HCT116 (cell line): ENCODE measurements around the gene PSTPIP2.

Experiments
- CEBPB ChIP-seq: IDR thresholded peaks from 2 replicates; pipeline ENCODE4 v1.6.1; 2012; ENCODE audit warnings: low read depth
- EGR1 ChIP-seq: IDR thresholded peaks from 2 replicates; pipeline ENCODE4 v1.6.1; 2012; ENCODE audit warnings: low read depth
- EZH2 ChIP-seq: fragments of 200-600 bp; sonication (generic); IDR thresholded peaks from 2 replicates; pipeline ENCODE4 v1.6.1; 2017; ENCODE audit warnings: antibody characterized with exemption, mixed run types
- JUND ChIP-seq: IDR thresholded peaks from 2 replicates; pipeline ENCODE4 v1.6.1; 2012
- POLR2A ChIP-seq: IDR thresholded peaks from 2 replicates; pipeline ENCODE4 v1.7.0; 2011; ENCODE audit warnings: borderline replicate concordance; ENCODE audit not compliant: insufficient read depth, insufficient read length; ENCODE audit errors: extremely low read depth
- POLR2AphosphoS5 ChIP-seq: IDR thresholded peaks from 2 replicates; pipeline ENCODE4 v1.6.1; 2011; ENCODE audit warnings: mild to moderate bottlenecking, low read depth, low read length, moderate library complexity
- RAD21 ChIP-seq: IDR thresholded peaks from 2 replicates; pipeline ENCODE4 v1.6.1; 2012; ENCODE audit warnings: low read depth, mild to moderate bottlenecking
- SIN3A ChIP-seq: IDR thresholded peaks from 2 replicates; pipeline ENCODE4 v1.6.1; 2012; ENCODE audit warnings: low read depth
- YY1 ChIP-seq: IDR thresholded peaks from 2 replicates; pipeline ENCODE4 v1.6.1; 2011; ENCODE audit warnings: low read length, low read depth, moderate library complexity, mild to moderate bottlenecking; ENCODE audit not compliant: insufficient replicate concordance; ENCODE audit errors: extremely low read depth
- ZFX ChIP-seq: fragments of 450-650 bp; IDR thresholded peaks from 2 replicates; pipeline ENCODE4 v1.6.1; 2017
- ZNF274 ChIP-seq: fragments of 200-500 bp; sonication (Bioruptor generic); IDR thresholded peaks from 2 replicates; pipeline ENCODE4 v1.6.1; 2014; ENCODE audit warnings: mild to moderate bottlenecking, low read depth, low read length, inconsistent platforms
- TF ChIP-seq, protein P1 (sequence below), 3 experiments: fragments of 200-600 bp in 1 of 3; sonication (generic) in 1 of 3; IDR thresholded peaks in 2 of 3; conservative IDR thresholded peaks in 1 of 3; 2 replicates each; pipeline ENCODE4 v1.5.1; 2012 to 2017; ENCODE audit warnings: low read depth in 2 of 3, low read length in 2 of 3, antibody characterized with exemption in 1 of 3, borderline replicate concordance in 1 of 3, control low read depth in 1 of 3, mild to moderate bottlenecking in 1 of 3, mixed read lengths in 1 of 3, mixed run types in 1 of 3, moderate library complexity in 1 of 3; ENCODE audit not compliant: insufficient read depth in 1 of 3
- TF ChIP-seq, protein P2 (sequence below): IDR thresholded peaks from 2 replicates; pipeline ENCODE4 v1.6.1; 2012
- TF ChIP-seq, protein P3 (sequence below): IDR thresholded peaks from 2 replicates; pipeline ENCODE4 v1.6.1; 2012; ENCODE audit warnings: low read depth

DNA sequence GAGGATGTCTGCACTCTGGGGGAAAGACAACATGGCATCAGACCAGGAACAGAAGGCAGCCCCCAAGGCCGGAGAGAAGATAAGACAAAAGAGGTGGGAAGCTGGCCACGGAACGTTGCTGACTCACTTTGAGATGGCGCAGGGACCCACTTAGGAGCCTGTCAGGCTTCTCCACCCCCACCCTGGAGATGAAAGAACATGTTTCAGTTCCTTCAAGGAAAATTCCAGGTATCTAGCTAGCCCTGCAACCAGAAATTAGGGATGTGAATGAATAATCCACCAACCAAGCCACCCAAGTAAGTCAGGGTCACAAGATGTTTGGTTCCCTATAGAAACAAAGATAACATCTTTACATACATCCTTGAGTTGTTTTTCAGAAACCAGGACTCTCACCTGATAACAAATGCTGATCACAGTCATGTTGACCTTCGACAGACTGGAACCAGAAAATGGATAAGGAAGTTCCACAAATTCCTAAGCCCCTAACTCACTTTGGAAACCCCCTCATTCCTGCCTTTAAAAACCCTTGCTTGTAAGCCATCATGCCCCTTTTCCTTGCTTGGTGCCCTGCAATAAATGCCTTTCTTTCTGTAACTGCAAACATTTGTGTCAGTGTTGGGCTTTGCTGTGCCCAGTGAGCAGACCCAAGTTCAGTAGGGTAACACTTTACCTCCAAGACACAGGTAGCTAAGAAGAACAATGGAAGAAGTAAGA lies 31.9 kb downstream of the PSTPIP2 start:
- no peak for TF ChIP-seq POLR2AphosphoS5
- TF ChIP-seq POLR2A, result no peak
- TF ChIP-seq, protein P1, sequence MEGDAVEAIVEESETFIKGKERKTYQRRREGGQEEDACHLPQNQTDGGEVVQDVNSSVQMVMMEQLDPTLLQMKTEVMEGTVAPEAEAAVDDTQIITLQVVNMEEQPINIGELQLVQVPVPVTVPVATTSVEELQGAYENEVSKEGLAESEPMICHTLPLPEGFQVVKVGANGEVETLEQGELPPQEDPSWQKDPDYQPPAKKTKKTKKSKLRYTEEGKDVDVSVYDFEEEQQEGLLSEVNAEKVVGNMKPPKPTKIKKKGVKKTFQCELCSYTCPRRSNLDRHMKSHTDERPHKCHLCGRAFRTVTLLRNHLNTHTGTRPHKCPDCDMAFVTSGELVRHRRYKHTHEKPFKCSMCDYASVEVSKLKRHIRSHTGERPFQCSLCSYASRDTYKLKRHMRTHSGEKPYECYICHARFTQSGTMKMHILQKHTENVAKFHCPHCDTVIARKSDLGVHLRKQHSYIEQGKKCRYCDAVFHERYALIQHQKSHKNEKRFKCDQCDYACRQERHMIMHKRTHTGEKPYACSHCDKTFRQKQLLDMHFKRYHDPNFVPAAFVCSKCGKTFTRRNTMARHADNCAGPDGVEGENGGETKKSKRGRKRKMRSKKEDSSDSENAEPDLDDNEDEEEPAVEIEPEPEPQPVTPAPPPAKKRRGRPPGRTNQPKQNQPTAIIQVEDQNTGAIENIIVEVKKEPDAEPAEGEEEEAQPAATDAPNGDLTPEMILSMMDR (IDR thresholded peaks at IDR 0.05 in 2 of 3, conservative IDR thresholded peaks at IDR 0.05 in 1 of 3; ENCODE audit: borderline replicate concordance in 1 of 3, insufficient read depth in 1 of 3, low read depth in 2 of 3, low read length in 2 of 3), result no peak
- TF ChIP-seq, protein P2, sequence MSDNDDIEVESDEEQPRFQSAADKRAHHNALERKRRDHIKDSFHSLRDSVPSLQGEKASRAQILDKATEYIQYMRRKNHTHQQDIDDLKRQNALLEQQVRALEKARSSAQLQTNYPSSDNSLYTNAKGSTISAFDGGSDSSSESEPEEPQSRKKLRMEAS, result no peak
- no peak for TF ChIP-seq EZH2
- TF ChIP-seq YY1, result no peak
- TF ChIP-seq, protein P3, sequence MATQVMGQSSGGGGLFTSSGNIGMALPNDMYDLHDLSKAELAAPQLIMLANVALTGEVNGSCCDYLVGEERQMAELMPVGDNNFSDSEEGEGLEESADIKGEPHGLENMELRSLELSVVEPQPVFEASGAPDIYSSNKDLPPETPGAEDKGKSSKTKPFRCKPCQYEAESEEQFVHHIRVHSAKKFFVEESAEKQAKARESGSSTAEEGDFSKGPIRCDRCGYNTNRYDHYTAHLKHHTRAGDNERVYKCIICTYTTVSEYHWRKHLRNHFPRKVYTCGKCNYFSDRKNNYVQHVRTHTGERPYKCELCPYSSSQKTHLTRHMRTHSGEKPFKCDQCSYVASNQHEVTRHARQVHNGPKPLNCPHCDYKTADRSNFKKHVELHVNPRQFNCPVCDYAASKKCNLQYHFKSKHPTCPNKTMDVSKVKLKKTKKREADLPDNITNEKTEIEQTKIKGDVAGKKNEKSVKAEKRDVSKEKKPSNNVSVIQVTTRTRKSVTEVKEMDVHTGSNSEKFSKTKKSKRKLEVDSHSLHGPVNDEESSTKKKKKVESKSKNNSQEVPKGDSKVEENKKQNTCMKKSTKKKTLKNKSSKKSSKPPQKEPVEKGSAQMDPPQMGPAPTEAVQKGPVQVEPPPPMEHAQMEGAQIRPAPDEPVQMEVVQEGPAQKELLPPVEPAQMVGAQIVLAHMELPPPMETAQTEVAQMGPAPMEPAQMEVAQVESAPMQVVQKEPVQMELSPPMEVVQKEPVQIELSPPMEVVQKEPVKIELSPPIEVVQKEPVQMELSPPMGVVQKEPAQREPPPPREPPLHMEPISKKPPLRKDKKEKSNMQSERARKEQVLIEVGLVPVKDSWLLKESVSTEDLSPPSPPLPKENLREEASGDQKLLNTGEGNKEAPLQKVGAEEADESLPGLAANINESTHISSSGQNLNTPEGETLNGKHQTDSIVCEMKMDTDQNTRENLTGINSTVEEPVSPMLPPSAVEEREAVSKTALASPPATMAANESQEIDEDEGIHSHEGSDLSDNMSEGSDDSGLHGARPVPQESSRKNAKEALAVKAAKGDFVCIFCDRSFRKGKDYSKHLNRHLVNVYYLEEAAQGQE, result no peak
- TF ChIP-seq JUND, result no peak
- no peak for TF ChIP-seq CEBPB
- TF ChIP-seq EGR1, result no peak
- no peak for TF ChIP-seq ZNF274
- TF ChIP-seq SIN3A, result no peak
- TF ChIP-seq RAD21, result no peak
- no peak for TF ChIP-seq ZFX
